Vagina (tissue), 2 donors: ENCODE measurements around the gene MARVELD1.

Source experiments
- POLR2AphosphoS5 ChIP-seq, 2 donors: sonication (generic); formaldehyde crosslinking; IDR thresholded peaks; one replicate each; pipeline ENCODE4 v1.9.0; 2017; ENCODE audit warnings: antibody characterized with exemption in 2 of 2, mild to moderate bottlenecking in 2 of 2, low read depth in 1 of 2; ENCODE audit not compliant: insufficient read depth in 1 of 2
- TF ChIP-seq, protein P1 (sequence below), 3 experiments: fragments of 450-650 bp in 2 of 3; fragments of 200-600 bp in 1 of 3; sonication (generic) in 1 of 3; IDR thresholded peaks; one replicate each; pipeline ENCODE4 v1.5.1; 2017 to 2019; ENCODE audit warnings: antibody characterized with exemption in 3 of 3, mild to moderate bottlenecking in 2 of 3, moderate library complexity in 2 of 3

DNA sequence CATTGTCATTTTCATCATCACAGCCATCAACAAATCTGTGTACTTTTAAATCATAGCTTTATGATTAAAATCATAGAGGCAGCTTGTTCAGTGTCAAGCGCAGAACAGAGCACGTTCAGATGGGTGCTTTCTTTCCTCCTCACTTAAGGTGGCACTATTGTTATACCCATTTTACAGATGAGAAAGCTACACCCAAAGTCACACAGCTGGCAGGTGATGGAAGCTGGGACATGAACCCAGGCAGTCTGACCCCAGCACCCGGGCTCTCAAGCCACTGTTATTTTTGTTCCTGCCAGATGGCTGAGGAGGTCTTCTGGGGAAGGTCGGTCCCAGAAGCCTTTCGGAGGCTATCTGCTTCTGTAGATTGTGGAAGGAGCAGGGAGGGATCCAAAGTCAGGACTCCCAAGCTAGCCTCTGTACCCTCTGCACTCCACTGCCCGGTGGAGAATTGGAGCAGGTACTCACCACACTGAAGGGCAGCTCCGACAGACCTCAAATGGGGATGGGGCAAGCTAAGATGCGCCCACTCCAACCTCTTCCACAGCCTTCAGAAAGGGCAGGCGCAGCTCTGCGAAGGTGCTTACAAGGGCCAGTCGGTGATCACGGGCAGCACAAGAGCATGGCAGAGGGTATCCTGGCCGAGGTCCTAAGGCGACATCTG lies 27.1 kb upstream of the MARVELD1 start:
- TF ChIP-seq, protein P1, sequence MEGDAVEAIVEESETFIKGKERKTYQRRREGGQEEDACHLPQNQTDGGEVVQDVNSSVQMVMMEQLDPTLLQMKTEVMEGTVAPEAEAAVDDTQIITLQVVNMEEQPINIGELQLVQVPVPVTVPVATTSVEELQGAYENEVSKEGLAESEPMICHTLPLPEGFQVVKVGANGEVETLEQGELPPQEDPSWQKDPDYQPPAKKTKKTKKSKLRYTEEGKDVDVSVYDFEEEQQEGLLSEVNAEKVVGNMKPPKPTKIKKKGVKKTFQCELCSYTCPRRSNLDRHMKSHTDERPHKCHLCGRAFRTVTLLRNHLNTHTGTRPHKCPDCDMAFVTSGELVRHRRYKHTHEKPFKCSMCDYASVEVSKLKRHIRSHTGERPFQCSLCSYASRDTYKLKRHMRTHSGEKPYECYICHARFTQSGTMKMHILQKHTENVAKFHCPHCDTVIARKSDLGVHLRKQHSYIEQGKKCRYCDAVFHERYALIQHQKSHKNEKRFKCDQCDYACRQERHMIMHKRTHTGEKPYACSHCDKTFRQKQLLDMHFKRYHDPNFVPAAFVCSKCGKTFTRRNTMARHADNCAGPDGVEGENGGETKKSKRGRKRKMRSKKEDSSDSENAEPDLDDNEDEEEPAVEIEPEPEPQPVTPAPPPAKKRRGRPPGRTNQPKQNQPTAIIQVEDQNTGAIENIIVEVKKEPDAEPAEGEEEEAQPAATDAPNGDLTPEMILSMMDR (IDR thresholded peaks at IDR 0.05), result no peak
- no peak for TF ChIP-seq POLR2AphosphoS5 (IDR thresholded peaks at IDR 0.05; ENCODE audit: insufficient read depth in 1 of 2, low read depth in 1 of 2)
